Hematopoietic multipotent progenitor cell treated with erythropoietin and hydrocortisone succinate and interleukin-3 and kit ligand, for 4 days (in vitro differentiated cells): ENCODE data around the gene TTYH3.
A peak's percentile ranks its signal among the peaks of the same experiment; 100 is the strongest.

Experiments used
- DNase-seq: peaks from one replicate; pipeline ENCODE4 v3.0.0-alpha.2; 2015

TTYH3 gene

DNA sequence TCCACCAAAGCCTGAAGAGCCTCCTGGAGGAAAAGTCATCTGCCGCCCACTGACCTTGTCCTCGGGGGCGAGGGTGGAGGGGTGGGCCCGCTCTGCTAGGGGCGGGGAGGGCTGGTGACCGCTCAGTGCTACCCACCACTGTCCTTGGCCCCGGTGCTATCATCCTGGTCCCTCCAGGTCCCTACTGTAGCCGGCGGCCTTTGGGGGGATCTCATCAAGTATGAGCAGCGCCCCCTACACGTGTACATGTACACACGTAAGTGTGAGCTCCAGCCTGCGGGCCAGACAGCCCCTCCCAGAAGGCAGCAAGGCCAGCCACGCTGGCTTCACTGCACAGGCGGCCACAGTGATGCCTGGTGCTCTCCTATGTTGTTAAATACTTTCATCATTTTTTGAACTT is 19.6 kb downstream of the TTYH3 start:
- peak; percentile 79 for DNase-seq

DNA sequence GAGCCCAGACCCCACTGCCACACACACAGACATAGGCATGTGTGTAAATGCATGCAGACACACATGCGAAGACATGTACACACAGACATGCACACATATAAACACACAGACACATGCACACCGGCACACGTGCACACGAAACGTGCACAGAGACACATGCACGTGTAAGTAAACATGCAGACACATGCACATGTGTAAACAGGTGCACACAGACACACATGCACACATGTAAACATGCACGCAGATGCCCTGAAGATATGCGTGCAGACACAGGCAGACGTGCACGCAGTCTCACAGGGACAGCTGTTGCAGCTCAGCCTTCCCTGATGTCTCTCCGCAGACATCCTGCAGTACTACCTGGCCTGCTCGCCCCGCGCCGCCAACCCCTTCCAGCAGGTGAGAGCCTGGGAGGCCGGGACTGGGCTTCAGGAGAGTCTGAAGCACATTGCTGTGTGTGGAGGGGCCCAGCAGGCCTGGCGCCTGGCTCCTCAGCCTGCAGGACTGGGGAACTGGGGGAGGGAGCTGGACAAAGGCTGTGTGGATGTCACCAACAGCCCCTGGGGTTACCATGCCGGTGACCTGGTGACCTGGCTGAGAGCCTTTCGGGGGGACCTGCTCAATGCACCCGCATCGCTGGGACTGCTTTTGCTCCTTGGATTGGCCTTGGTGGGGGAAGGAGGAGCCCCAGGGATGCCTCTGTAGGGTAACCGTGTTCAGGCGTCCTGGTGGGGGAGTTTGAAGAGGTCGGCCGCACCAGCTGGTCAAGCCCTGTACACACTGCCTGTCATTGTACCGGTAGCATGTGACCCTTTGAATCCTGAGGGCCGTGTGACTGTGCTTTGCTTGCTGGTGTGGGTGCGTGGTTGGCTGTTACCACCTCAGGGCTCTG is 20.3 kb downstream of the TTYH3 start:
- DNase-seq, result peak; percentile 47

DNA sequence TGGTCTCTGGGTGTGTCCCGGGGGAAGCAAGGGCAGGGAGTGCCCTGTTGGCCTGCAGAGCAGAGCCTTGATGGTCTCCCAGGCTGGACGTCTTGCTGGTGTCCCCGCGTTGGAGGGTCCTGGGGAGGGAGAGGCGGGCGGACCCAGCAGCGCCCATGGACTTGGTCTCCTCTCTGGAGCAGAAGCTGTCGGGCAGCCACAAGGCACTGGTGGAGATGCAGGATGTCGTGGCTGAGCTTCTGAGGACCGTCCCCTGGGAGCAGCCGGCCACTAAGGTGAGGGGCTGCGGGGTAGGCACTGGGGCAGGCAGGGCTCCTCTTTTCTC is 20.9 kb downstream of the TTYH3 start:
- no peak for DNase-seq

DNA sequence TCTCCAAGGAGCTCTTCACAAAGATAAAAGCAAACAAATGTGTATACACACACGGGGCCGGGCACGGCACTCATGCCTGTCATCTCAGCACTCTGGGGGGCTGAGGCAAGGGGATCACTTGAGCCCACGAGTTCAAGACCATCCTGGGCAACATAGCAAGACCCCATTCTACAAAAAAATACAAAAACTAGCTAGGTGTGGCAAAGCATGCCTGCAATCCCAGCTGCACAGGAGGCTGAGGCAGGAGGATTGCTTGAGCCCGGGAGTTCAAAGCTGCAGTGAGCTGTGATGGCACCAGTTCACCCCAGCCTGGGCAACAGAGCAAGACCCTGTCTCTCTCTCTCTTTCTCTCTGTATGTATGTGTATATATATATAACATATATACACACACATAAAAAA is 22.3 kb downstream of the TTYH3 start:
- no peak for DNase-seq

DNA sequence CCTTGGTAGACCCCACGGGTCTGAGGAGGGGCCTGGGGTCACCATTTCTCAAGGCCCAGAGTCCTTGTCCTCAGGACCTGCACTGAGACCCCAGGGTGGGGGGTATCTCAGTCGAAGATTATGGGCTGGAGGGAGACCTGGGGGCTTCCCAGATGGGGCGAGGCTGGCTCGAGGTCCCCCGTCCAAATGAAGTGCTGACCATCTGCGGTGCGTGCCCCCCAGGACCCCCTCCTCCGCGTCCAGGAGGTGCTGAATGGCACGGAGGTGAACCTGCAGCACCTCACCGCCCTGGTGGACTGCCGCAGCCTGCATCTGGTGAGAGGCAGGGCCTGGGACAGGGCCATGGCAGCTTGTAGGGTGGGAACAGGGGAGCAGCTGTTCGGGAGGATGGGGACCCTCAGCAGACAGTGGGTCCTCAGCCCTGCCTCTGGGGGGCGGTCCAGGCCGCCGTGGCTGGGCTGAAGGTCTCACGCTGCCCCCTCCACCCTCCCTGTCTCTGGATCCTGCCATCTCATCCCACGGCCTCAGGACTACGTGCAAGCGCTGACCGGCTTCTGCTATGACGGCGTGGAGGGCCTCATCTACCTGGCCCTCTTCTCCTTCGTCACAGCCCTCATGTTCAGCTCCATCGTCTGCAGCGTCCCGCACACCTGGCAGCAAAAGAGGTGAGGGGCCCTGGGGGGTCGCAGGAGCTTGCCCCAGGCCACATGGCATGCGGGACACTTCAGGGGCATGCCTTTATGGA is 24.3 kb downstream of the TTYH3 start:
- no peak for DNase-seq

DNA sequence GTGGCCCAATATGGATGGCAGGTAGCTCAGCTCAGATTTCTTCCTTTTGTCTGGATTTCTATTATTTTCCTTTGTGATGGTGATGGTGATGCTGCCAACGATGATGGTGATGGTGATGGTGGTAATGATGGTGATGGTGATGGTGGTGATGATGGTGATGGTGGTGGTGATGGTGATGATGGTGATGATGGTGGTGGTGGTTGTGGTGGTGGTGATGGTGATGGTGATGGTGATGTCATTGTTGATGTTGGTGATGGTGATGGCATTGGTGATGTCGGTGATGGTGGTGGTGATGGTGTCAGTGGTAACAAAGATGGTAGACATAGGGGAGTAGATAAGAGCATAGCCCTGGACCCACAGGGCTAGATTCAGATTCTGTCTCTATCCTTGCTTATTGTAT is 25.4 kb downstream of the TTYH3 start:
- DNase-seq, result no peak

DNA sequence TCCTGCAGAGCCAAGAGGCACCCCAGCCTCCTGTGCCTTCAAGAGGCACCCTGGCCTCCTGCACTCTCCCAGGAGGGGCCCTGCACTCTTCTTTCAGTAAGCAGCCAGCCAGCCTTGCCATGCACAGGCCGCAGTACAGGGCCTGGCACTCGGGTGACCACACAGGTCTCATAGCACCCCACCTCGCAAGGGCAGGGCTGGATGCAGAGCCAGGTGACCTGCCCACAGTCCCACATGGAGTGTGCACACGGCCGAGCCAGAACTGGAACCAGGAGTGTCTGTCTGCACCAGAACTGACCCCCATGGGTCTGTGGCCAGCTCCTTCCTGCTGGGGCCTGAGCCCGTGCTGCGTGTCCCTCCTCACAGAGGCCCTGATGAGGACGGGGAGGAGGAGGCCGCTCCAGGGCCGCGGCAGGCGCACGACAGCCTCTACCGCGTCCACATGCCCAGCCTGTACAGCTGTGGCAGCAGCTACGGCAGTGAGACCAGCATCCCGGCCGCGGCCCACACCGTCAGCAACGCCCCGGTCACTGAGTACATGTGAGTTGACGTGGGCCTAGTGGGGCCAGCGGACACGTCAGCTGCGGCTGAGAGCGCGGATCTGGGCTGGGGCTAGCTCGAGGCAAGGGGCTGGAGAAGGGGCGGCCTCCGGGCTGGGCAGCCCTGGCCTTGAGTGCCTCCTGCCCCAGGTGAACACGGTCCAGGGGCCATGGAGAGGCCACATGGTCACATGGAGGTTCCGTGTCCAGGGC is 26.3 kb downstream of the TTYH3 start:
- no peak for DNase-seq

DNA sequence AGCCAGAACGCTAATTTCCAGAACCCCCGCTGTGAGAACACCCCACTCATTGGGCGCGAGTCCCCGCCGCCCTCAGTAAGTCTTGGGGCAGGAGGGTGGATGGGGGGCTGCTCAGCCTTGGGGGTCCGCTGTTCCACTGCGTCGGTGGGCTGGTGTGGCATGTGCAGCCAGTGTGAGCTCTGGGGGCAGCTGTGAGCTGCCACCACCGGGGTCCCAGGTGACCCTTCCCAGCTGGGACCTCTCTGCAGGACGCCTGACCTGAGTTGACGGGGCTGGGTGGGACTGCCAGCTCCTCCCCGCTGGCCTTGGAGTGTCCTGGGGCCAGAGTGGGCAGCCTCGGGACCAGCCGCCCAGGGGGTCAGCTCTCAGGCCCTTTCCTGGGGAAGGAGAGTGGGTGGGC is 27.2 kb downstream of the TTYH3 start:
- no peak for DNase-seq

DNA sequence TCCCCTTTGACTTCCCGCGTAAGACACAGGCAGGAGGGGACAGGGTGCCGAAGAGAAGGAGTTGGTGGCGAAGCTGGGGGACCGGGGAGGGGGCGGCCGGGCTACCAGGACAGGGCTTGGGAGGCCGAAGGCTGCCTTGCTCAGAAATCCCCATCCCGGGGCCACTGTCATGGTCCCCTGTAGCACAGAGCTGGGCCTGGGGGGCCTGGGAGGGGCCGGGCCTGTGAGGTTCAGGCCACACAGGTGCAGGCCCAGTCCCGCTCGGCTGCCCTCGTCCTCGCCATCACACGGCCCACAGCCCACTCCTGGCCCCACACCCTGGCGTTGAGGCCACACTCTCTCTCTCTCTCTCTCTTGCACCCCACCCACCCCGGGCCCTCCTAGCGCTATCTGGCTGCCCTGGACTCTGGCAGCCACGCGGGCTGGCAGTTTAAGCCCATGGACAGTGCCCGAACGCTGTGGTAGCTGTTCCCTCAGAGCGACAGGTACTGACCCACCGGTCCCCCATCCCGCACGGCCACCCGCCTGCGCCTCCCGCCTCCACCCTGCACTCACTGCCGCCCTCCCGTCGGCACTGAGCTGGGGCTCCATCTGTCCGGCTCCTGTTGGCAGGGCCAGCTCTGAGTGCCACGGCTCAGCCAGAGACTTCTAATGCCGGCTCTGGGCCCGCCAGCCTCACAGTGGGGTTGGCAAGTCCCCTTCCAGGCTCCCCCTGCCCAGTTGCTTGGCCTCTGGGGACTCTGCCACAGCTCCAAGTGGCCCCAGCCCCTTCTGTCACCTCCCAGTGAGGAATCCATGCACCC is 28.0 kb downstream of the TTYH3 start:
- no peak for DNase-seq

DNA sequence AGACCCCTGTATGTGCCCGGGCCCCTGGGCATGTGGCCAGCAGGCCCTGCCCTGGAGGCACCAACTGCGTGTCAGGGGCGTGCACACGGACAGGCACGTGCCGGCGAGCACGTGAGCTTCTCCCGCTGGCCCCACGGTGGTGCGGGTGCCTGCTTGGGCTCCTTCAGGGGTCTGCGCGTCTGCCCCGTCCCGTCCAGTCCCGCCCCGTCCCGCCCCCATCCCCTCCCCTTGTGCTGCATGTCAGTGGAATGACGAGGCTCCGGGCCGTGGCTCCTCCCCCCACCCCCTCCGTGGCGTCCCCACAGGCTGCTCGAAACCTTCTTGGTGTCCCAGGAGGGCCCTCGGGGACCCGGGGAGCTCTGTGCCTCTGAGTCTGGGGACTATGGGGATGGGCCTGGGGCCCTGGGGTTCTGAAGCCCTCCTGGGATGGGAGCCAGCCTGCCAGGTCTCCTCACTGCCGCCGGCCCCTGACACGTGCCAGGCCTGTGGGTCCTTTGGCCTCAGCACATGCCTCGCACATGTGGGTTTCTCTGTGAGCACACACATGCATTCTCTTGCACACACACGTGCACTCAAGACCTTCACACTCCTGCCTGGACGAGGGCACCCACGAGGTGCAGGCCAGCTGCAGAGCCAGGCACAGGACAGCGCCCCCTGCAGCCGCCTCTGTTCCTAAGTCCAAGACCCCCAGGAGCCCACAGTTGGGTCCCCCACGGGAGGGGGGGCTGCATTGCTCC is 28.7 kb downstream of the TTYH3 start:
- no peak for DNase-seq

DNA sequence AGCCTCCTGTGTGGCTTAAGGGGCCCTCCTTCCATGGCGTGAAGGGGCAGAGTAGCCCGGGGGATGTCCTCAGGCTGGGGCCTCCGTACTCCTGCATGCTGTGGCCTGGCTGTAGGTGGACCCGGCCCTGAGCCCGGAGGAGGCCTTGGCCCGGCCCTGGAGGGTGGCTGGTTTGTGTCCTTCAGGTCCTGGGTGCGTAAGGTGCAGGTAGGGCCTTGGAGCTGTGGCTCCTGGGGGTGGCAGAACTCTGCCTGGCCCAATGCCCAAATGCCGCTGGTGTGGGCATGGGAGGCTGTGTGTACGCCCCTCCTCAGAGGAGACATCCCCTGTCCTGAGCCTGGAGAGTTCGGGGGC is 29.3 kb downstream of the TTYH3 start:
- DNase-seq, result no peak

DNA sequence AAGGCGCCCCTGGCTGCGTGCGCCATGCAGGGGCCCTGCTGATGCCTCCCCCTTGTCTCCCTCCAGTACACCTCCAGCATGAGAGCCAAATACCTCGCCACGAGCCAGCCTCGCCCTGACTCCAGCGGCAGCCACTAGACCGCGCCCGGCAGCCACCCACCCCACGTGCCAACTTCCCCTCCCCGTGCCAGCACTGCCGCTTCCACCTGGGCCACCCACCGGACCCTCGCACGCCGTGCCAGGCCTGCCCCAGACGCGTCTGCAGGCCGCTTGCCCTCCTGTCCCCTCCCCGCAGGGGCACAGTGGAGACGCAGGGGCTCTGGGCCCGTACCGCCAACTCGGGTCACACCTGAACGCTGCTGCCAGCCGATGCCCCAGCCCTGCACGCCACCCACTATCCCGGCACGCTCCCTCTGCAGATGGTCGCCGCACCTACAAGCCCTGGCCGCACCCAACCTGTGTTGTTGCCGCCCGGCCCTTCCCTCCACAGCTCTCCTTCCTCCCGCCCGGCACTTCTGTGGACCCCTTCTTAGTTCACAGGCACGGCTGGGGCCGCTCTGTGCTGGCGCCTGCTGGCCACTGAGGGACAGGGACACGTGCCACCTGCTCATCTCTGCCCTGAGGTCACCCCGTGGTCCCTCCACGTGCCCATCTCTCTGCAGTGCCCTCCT is 30.0 kb downstream of the TTYH3 start:
- peak; percentile 39 for DNase-seq

DNA sequence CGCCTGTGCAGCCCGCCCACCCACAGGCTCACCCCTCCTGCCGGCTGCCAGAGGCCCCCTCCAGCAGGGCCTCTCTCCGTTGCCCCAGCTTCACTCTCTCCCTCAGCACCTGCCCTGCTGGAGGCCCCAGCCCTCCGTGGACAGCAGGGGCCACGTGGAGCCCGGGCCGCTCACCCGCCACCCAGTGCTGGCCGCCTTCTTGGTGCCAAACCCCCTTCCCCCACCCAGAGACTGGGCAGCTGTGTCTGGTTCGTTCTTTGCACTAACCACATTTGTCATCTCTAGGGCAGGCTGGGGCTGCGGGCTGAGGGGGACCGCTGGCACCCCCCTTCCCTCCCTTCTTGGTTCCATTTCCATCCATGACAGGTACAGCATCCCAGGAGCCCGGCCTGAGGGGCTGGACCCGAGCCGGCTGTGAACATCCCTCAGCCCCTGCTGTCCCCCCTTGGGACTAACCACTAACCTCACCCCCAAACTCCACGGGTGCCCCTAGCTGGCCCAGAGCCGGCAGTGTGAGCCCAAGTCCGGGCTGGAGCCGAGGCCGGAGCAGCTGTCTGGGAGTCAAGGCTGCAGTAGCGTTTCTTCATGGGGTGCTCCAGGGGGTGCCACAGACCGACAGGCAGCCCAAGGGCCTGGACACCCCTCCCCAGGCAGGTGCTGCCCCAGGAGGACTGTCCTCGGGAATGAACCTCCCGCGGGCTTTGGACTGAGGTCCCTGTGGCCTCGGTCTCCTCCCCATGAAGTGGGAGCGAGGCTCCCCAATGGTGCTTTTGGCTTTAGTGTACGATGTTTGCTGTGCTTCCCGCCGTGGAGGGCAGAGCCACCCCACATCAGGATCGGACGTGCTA is 30.7 kb downstream of the TTYH3 start:
- DNase-seq, result no peak

DNA sequence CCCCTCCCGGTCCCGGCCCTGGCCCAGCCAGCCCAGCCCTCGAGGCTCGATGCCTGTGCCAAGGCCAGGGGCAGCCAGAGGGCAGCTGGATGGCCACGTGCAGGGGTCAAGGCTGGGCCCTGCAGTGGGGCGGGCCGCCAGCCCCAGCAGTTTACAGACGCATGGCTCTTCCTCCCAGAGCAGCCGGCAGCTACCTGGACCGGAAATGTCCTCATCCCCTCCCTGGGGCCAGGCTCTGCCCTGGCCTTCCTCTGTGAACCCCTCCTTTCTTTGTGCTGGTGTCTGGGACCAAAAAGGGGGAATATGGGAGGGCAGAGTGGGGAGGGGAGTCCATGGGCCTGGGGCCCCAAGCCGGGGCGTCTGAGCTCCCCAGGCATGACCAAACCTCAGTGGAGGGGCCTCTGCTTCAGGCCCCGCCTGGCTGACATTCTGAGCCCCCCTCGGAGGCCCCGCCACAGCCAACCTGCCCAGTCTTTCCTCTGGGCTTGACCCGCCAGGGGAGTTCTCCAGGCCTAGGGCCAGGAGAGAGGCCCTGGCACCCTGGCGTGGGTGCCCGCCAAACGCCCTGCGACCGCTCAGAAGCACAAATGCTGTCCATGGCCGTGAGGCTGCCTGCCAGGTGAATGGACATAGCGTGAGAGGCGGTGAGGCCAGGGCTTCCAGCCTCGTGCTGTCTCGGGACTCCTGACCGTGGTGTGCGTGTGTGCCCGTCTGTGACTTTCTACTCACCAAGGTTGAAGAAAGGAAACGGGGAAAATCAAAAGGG is 31.5 kb downstream of the TTYH3 start:
- DNase-seq, result no peak

DNA sequence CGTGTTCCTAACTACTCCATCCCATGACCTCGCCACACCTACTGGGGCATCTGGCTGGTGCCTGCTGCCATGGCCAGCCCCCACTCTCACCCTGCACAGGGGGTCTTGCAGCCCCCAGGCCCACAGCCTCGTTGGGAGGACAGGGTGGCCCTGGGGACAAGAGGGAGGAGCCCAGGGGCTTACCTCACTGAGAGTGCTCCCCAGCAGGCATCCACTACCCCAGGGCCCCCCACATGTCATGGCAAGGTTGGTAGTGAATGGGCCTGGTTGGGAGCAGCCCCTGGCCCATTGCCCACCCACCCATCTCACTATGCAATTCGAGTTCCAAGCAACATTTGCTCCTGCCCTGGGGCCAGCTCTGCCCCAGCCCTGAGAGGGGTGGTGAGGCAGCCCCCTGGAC is 32.2 kb downstream of the TTYH3 start:
- DNase-seq, result no peak

DNA sequence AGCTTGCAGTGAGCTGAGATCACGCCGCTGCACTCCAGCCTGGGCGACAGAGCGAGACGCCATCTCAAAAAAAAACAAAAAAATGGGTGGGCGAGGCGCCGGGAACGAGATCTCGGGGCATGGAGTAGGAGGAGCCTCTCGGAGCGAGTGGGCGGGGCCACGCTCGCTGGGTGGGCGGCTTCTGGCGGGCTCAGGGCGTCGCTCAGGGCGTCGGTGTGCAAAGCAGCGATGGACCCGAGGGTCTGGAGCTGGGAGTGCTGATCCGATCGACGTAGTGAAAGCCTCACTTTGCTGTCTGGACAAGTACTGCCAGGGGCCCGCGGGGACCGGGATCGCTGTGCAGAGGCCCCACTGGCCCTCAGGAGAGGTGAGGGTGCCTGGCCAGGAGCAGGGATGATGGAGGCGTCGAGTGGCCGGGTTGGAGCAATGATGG is 33.6 kb downstream of the TTYH3 start:
- DNase-seq, result no peak

DNA sequence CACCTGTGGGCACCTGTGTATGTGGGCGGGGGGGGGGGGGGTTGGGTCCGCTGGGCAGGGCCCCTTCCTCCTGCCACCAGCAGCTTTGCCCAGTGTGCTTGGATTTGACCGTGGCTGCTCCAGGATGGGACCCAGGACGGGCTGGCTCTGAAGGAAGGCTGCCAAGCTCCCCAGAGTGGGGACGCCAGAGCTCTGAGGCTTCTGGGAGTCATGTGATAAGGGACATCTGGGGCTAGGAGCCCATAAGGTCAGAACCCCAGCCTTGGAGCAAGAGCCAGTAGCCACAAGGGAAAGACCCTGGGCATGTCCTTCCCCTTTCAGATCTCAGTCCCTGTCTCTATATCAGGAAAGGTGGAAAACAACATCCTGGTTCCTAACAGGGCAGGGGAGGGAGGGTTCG is 34.4 kb downstream of the TTYH3 start:
- no peak for DNase-seq

DNA sequence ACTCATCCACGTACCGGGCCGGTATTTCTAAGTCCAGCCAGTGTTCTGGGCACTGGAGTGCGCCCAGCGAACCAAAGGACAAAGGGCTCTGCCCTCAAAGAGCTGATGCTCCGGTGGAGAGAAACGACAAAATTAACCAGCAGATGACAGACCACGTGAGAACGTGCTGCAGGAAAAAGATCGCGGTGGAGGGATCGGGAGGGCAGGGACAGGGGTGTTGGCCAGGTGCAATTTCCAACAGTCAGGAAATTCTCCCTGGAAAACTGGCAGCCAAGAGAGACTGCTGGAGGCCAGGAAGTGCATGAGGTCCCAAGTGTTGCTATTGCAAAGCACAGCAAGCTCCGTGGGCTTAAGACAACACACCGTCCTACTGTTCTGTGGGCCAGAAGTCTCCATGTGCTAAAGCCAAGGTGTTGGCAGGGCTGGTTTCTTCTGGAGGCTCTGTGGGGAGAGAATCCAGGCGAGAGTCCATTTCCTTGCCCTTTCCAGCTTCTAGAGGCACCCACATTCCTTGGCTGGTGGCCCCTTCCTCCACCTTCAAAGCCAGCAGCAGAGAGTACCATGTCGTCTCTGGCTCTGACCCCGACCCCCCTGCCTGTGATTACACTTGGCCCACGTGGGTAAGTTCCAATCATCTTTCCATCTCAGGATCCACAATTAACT is 34.9 kb downstream of the TTYH3 start:
- DNase-seq, result no peak

DNA sequence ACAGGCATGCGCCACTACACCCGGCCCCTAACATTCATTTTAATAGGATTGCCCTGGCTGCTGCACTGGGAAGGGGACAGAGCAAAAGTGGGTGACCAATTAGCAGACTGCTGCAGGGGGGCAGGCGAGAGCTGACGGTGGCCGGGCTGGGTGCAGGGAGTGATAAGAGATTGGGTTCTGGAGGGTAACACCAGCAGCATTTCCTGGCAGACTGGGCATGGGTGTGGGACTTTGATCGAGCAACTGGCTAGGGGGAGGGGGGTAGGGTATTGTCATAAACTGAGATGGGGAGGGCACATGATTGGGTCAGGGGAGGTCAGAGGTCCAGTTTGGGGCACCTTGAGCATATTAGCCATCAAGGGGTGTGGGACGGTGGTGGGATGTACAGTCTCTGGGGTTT is 36.1 kb downstream of the TTYH3 start:
- peak; percentile 88 for DNase-seq
